ENCODE results near the gene CDH13.

The CDH13 gene

DNA sequence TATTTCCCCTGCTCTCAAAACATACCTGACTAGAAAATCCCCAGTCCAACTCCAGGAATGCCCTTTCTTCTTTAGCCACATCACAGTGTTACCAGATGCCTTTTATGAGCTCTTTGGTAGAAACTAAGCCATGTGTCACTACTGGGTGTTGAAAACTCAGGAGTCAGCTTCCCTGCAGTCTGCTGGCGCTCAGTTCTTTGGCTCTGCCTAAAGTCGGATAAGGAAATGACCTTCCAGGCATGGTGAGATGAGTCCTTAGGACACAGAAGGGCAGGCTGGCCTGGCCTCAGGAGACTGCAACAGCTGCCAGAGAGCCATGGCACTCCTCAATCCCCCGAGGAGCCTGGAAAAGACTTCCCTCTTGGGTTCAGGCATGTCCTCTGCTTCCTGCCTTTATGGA lies 89.1 kb downstream of the CDH13 start:
- TF ChIP-seq, protein P1, sequence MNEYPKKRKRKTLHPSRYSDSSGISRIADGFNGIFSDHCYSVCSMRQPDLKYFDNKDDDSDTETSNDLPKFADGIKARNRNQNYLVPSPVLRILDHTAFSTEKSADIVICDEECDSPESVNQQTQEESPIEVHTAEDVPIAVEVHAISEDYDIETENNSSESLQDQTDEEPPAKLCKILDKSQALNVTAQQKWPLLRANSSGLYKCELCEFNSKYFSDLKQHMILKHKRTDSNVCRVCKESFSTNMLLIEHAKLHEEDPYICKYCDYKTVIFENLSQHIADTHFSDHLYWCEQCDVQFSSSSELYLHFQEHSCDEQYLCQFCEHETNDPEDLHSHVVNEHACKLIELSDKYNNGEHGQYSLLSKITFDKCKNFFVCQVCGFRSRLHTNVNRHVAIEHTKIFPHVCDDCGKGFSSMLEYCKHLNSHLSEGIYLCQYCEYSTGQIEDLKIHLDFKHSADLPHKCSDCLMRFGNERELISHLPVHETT (tag by site-specific recombination; IDR thresholded peaks at IDR 0.05) = no peak
- no peak for TF ChIP-seq ZNF404 (tag by site-specific recombination; IDR thresholded peaks at IDR 0.05)
- TF ChIP-seq ZNF830 (tag by site-specific recombination; IDR thresholded peaks at IDR 0.05; ENCODE audit: low read depth) = no peak
- TF ChIP-seq ZNF548 (tag by site-specific recombination; IDR thresholded peaks at IDR 0.05) = no peak
- no peak for TF ChIP-seq ZNF16 (tag by site-specific recombination; IDR thresholded peaks at IDR 0.05; ENCODE audit: low read depth)
- TF ChIP-seq ZNF146 (tag by site-specific recombination; IDR thresholded peaks at IDR 0.05) = no peak
- no peak for TF ChIP-seq ZNF19 (tag by site-specific recombination; IDR thresholded peaks at IDR 0.05; ENCODE audit: low read depth)
- TF ChIP-seq EGR2 (tag by site-specific recombination; IDR thresholded peaks at IDR 0.05; ENCODE audit: low read depth) = no peak
- TF ChIP-seq ZNF426 (tag by site-specific recombination; IDR thresholded peaks at IDR 0.05) = no peak
- TF ChIP-seq KLF8 (tag by site-specific recombination; IDR thresholded peaks at IDR 0.05) = no peak
- ChIA-PET CTCF (interaction anchor here (0.5 kb wide), 1 partner anchor 62 kb away, joined by 5 read pairs; no protein-coding TSS in a partner anchor), POLR2A (no interaction called here)
- Histone ChIP-seq H3K27ac (ENCODE audit: extremely low read depth, low read depth, low read length) (no peak overlapping the region), H3K36me3 (ENCODE audit: control insufficient read depth in 2 of 2, insufficient read depth in 1 of 2, low read length in 2 of 2) (no peaks in the 10 kb centered on the region), H3K4me3 (ENCODE audit: low read depth, low read length) (no peak overlapping the region), H3K4me1 (ENCODE audit: control insufficient read depth, insufficient read depth, low read length) (no peaks in the 10 kb centered on the region), H3K9me3 (ENCODE audit: control insufficient read depth, insufficient read depth, low read depth, low read length) (no peaks in the 10 kb centered on the region)

DNA sequence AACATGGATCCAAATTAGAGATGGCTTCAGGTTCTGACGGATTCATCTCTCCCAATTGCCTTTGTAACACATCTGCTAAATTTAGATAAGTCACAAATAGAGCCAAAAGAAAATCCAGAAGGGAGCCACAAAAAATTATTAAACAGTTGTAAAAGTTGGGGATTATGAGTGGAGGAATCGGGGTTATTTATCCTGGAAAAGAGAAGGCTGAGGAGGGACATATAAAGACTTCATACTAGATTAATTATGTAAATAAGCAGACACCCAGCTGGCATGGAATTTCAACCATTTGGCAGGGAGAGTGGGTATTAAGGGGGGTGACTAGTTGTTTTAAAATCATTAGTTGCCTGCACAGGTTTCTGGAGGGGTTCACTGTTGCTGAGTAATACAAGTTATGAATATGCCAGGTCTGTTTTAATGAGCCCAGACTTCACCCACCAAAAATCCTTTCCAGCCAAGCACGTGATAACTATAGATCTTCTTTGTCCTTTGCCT lies 89.6 kb downstream of the CDH13 start:
- ChIA-PET CTCF (no interaction called here), POLR2A (no interaction called here)
- Histone ChIP-seq H3K36me3 (ENCODE audit: control insufficient read depth in 2 of 2, insufficient read depth in 1 of 2, low read length in 2 of 2) (no peaks in the 10 kb centered on the region), H3K4me3 (ENCODE audit: low read depth, low read length) (no peak overlapping the region), H3K27ac (ENCODE audit: extremely low read depth, low read depth, low read length) (no peak overlapping the region), H3K9me3 (ENCODE audit: control insufficient read depth, insufficient read depth, low read depth, low read length) (no peaks in the 10 kb centered on the region), H3K4me1 (ENCODE audit: control insufficient read depth, insufficient read depth, low read length) (no peaks in the 10 kb centered on the region)
- TF ChIP-seq ZNF510 (tag by site-specific recombination; IDR thresholded peaks at IDR 0.05; ENCODE audit: insufficient replicate concordance) = no peak
- no peak for TF ChIP-seq KLF7 (tag by site-specific recombination; IDR thresholded peaks at IDR 0.05; ENCODE audit: borderline replicate concordance)
- TF ChIP-seq, protein P2, sequence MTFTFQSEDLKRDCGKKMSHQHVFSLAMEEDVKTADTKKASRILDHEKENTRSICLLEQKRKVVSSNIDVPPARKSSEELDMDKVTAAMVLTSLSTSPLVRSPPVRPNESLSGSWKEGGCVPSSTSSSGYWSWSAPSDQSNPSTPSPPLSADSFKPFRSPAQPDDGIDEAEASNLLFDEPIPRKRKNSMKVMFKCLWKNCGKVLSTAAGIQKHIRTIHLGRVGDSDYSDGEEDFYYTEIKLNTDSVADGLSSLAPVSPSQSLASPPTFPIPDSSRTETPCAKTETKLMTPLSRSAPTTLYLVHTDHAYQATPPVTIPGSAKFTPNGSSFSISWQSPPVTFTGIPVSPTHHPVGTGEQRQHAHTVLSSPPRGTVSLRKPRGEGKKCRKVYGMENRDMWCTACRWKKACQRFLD (tag by site-specific recombination; IDR thresholded peaks at IDR 0.05) = no peak
- TF ChIP-seq, protein P3, sequence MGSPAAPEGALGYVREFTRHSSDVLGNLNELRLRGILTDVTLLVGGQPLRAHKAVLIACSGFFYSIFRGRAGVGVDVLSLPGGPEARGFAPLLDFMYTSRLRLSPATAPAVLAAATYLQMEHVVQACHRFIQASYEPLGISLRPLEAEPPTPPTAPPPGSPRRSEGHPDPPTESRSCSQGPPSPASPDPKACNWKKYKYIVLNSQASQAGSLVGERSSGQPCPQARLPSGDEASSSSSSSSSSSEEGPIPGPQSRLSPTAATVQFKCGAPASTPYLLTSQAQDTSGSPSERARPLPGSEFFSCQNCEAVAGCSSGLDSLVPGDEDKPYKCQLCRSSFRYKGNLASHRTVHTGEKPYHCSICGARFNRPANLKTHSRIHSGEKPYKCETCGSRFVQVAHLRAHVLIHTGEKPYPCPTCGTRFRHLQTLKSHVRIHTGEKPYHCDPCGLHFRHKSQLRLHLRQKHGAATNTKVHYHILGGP (tag by site-specific recombination; IDR thresholded peaks at IDR 0.05) = no peak
- no peak for TF ChIP-seq OVOL3 (tag by site-specific recombination; IDR thresholded peaks at IDR 0.05)
- TF ChIP-seq FEZF1 (tag by site-specific recombination; IDR thresholded peaks at IDR 0.05) = no peak
- no peak for TF ChIP-seq ZFHX2 (tag by site-specific recombination; conservative IDR thresholded peaks at IDR 0.05)
- TF ChIP-seq ZNF211 (tag by site-specific recombination; IDR thresholded peaks at IDR 0.05; ENCODE audit: low read depth) = no peak
- TF ChIP-seq, protein P4, sequence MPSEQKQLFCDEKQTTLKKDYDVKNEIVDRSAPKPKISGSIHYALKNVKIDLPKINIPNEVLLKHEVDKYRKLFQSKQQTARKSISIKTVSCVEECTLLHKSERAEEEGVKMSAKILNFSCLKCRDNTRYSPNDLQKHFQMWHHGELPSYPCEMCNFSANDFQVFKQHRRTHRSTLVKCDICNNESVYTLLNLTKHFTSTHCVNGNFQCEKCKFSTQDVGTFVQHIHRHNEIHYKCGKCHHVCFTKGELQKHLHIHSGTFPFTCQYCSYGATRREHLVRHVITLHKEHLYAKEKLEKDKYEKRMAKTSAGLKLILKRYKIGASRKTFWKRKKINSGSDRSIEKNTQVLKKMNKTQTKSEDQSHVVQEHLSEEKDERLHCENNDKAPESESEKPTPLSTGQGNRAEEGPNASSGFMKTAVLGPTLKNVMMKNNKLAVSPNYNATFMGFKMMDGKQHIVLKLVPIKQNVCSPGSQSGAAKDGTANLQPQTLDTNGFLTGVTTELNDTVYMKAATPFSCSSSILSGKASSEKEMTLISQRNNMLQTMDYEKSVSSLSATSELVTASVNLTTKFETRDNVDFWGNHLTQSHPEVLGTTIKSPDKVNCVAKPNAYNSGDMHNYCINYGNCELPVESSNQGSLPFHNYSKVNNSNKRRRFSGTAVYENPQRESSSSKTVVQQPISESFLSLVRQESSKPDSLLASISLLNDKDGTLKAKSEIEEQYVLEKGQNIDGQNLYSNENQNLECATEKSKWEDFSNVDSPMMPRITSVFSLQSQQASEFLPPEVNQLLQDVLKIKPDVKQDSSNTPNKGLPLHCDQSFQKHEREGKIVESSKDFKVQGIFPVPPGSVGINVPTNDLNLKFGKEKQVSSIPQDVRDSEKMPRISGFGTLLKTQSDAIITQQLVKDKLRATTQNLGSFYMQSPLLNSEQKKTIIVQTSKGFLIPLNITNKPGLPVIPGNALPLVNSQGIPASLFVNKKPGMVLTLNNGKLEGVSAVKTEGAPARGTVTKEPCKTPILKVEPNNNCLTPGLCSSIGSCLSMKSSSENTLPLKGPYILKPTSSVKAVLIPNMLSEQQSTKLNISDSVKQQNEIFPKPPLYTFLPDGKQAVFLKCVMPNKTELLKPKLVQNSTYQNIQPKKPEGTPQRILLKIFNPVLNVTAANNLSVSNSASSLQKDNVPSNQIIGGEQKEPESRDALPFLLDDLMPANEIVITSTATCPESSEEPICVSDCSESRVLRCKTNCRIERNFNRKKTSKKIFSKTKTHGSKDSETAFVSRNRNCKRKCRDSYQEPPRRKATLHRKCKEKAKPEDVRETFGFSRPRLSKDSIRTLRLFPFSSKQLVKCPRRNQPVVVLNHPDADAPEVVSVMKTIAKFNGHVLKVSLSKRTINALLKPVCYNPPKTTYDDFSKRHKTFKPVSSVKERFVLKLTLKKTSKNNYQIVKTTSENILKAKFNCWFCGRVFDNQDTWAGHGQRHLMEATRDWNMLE (tag by site-specific recombination; conservative IDR thresholded peaks at IDR 0.05; ENCODE audit: low read depth) = no peak
- TF ChIP-seq ZNF132 (tag by site-specific recombination; IDR thresholded peaks at IDR 0.05; ENCODE audit: borderline replicate concordance) = no peak
- TF ChIP-seq ZNF610 (tag by site-specific recombination; IDR thresholded peaks at IDR 0.05; ENCODE audit: borderline replicate concordance) = no peak
- TF ChIP-seq, protein P5, sequence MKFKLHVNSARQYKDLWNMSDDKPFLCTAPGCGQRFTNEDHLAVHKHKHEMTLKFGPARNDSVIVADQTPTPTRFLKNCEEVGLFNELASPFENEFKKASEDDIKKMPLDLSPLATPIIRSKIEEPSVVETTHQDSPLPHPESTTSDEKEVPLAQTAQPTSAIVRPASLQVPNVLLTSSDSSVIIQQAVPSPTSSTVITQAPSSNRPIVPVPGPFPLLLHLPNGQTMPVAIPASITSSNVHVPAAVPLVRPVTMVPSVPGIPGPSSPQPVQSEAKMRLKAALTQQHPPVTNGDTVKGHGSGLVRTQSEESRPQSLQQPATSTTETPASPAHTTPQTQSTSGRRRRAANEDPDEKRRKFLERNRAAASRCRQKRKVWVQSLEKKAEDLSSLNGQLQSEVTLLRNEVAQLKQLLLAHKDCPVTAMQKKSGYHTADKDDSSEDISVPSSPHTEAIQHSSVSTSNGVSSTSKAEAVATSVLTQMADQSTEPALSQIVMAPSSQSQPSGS (tag by site-specific recombination; IDR thresholded peaks at IDR 0.05; ENCODE audit: low read depth) = no peak
- TF ChIP-seq, protein P6, sequence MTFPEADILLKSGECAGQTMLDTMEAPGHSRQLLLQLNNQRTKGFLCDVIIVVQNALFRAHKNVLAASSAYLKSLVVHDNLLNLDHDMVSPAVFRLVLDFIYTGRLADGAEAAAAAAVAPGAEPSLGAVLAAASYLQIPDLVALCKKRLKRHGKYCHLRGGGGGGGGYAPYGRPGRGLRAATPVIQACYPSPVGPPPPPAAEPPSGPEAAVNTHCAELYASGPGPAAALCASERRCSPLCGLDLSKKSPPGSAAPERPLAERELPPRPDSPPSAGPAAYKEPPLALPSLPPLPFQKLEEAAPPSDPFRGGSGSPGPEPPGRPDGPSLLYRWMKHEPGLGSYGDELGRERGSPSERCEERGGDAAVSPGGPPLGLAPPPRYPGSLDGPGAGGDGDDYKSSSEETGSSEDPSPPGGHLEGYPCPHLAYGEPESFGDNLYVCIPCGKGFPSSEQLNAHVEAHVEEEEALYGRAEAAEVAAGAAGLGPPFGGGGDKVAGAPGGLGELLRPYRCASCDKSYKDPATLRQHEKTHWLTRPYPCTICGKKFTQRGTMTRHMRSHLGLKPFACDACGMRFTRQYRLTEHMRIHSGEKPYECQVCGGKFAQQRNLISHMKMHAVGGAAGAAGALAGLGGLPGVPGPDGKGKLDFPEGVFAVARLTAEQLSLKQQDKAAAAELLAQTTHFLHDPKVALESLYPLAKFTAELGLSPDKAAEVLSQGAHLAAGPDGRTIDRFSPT (tag by site-specific recombination; IDR thresholded peaks at IDR 0.05) = no peak

All from HEK293 (cell line).